Hepatocyte (in vitro differentiated cells): Measurements from ENCODE around the gene RALGPS2. TPM values are rescaled to one million over a fixed set of nuclear protein-coding genes. Genes with fewer than 3 reads are reported as not detected.
A peak's percentile ranks its signal among the peaks of the same experiment; 100 is the strongest.

Source experiments
- DNase-seq: peaks from one replicate; pipeline ENCODE4 v3.0.0-alpha.2; 2016; ENCODE audit warnings: low spot score
- H2AFZ ChIP-seq: fragments of 200-600 bp; sonication (generic); 2 replicates; pipeline ENCODE4 v1.6.0; 2016; ENCODE audit warnings: antibody characterized with exemption, mild to moderate bottlenecking
- H3K27ac ChIP-seq: fragments of 200-600 bp; sonication (generic); 2 replicates; pipeline ENCODE4 v1.5.1; 2016; ENCODE audit warnings: mild to moderate bottlenecking
- H3K27me3 ChIP-seq: fragments of 200-600 bp; sonication (generic); 2 replicates; pipeline ENCODE4 v1.6.1; 2016
- H3K36me3 ChIP-seq: fragments of 200-600 bp; sonication (generic); replicated peaks from 2 replicates; pipeline ENCODE4 v1.5.1; 2016; ENCODE audit warnings: low read depth; ENCODE audit not compliant: insufficient read depth
- H3K4me1 ChIP-seq: fragments of 200-600 bp; sonication (generic); 2 replicates; pipeline ENCODE4 v1.5.1; 2016; ENCODE audit warnings: mild to moderate bottlenecking, moderate library complexity; ENCODE audit not compliant: insufficient read depth
- H3K4me2 ChIP-seq: fragments of 200-600 bp; sonication (generic); 2 replicates; pipeline ENCODE4 v1.6.0; 2016
- H3K4me3 ChIP-seq: fragments of 200-600 bp; sonication (generic); 2 replicates; pipeline ENCODE4 v1.5.1; 2016; ENCODE audit warnings: mild to moderate bottlenecking
- H3K79me2 ChIP-seq: fragments of 200-600 bp; sonication (generic); 2 replicates; pipeline ENCODE4 v1.6.0; 2017; ENCODE audit warnings: mild to moderate bottlenecking
- H3K9me2 ChIP-seq: fragments of 200-600 bp; sonication (generic); replicated peaks from 2 replicates; pipeline ENCODE4 v1.6.0; 2017; ENCODE audit warnings: mild to moderate bottlenecking; ENCODE audit not compliant: insufficient read depth
- H3K9me3 ChIP-seq: fragments of 200-600 bp; sonication (generic); 2 replicates; pipeline ENCODE4 v1.5.1; 2016; ENCODE audit warnings: low read depth, mild to moderate bottlenecking
- H4K20me1 ChIP-seq: fragments of 200-600 bp; sonication (generic); 2 replicates; pipeline ENCODE4 v1.6.0; 2016; ENCODE audit warnings: mild to moderate bottlenecking; ENCODE audit not compliant: insufficient read depth, poor library complexity, severe bottlenecking
- CTCF ChIP-seq: fragments of 200-600 bp; sonication (generic); IDR thresholded peaks from 2 replicates; pipeline ENCODE4 v1.5.1; 2016; ENCODE audit warnings: antibody characterized with exemption, mild to moderate bottlenecking; ENCODE audit not compliant: poor library complexity
- EZH2 ChIP-seq: fragments of 200-600 bp; sonication (generic); IDR thresholded peaks from 2 replicates; pipeline ENCODE4 v1.6.1; 2016; ENCODE audit warnings: antibody characterized with exemption, mild to moderate bottlenecking, borderline replicate concordance
- EZH2phosphoT487 ChIP-seq: fragments of 200-600 bp; sonication (generic); IDR thresholded peaks from one replicate; pipeline ENCODE4 v1.6.1; 2018; ENCODE audit warnings: antibody characterized with exemption, mild to moderate bottlenecking, low read depth, moderate library complexity; ENCODE audit not compliant: unreplicated experiment, severe bottlenecking
- WGBS: methylation state at CpG from one replicate; pipeline ENCODE4 v1.1.6; 2016; ENCODE audit warnings: low lambda C conversion rate; ENCODE audit errors: missing lambda C conversion rate; 5-methylcytosine and 5-hydroxymethylcytosine counted together
- polyA plus RNA-seq: library from polyadenylated mRNA; unstranded; fragments of >200 nt; fragmentation: Nextera tagmentation; extraction: Ambion mirVana; gene quantifications from 2 replicates; pipeline ENCODE4 v1.2.1, GENCODE V29; 2016
- total RNA-seq: library from RNA; depleted of rRNA; stranded (reverse); fragments of >200 nt; gene quantifications from 2 replicates; pipeline ENCODE4 v1.2.3, GENCODE V29; 2014

The RALGPS2 gene
- total and polyA plus RNA-seq, 2 experiments from 2014 or later: 9.3 to 35.4 TPM

GRCh38 chr1:178808529-178808928 lies 83.5 kb downstream of the RALGPS2 start:
- Histone ChIP-seq H2AFZ (no peak overlapping the region), H3K4me2 (no peak overlapping the region), H3K4me3 (no peak overlapping the region), H3K27ac (no peak overlapping the region), H3K79me2 (peaks cover 5% of the 10 kb centered on the region), H3K9me3 (no peaks in the 10 kb centered on the region), H4K20me1 (no peaks in the 10 kb centered on the region), H3K4me1 (no peaks in the 10 kb centered on the region), H3K36me3 (no peaks in the 10 kb centered on the region), H3K9me2 (no peaks in the 10 kb centered on the region), H3K27me3 (no peaks in the 10 kb centered on the region)
- TF ChIP-seq EZH2phosphoT487 (no peak), EZH2 (no peak), CTCF (no peak)
- DNase-seq: no peak
- 94% methylated on average over 3 of the region's 3 CpGs for WGBS

GRCh38 chr1:178810585-178810984 lies 85.5 kb downstream of the RALGPS2 start:
- no peaks in the 10 kb centered on the region for H4K20me1 ChIP-seq
- H3K9me3 ChIP-seq: no peaks in the 10 kb centered on the region
- no peaks in the 10 kb centered on the region for H3K36me3 ChIP-seq
- H3K4me3 ChIP-seq: no peak overlapping the region
- no peak for DNase-seq
- peaks cover 5% of the 10 kb centered on the region for H3K79me2 ChIP-seq
- H3K27me3 ChIP-seq: no peaks in the 10 kb centered on the region
- TF ChIP-seq EZH2 (no peak), CTCF (no peak)
- no peak overlapping the region for H2AFZ ChIP-seq
- no peaks in the 10 kb centered on the region for H3K4me1 ChIP-seq
- H3K4me2 ChIP-seq: no peak overlapping the region
- no peak overlapping the region for H3K27ac ChIP-seq
- H3K9me2 ChIP-seq: no peaks in the 10 kb centered on the region

DNA sequence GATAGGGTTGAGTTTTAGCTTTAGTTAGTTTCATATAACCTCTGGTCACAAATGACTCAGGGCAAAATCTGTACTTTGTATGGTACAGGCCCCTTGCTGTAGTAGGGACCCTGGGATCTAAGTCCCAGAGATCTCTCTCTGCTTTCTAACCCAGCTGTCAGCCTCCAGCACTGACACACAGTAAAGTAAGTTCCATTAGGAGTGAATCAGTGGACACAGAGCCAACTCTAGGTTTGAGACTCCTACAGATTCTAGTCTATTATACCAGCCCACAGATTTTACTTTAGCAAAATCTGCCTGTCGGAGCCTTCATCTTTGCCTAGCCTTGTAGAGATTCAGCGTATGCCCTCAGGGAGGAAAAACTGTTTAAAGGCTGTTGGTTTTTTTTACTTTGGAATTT lies 93.4 kb downstream of the RALGPS2 start:
- Histone ChIP-seq H3K36me3 (no peaks in the 10 kb centered on the region), H3K27me3 (no peaks in the 10 kb centered on the region), H3K9me2 (no peaks in the 10 kb centered on the region), H3K79me2 (no peaks in the 10 kb centered on the region), H3K4me2 (no peak overlapping the region), H3K4me1 (peaks cover 5% of the 10 kb centered on the region), H2AFZ (no peak overlapping the region), H4K20me1 (no peaks in the 10 kb centered on the region), H3K9me3 (no peaks in the 10 kb centered on the region), H3K27ac (no peak overlapping the region), H3K4me3 (no peak overlapping the region)
- TF ChIP-seq EZH2phosphoT487: no peak
- no peak for TF ChIP-seq EZH2
- TF ChIP-seq CTCF: no peak
- peak; percentile 3 for DNase-seq
- 87% methylated on average over 2 of the region's 2 CpGs for WGBS

DNA sequence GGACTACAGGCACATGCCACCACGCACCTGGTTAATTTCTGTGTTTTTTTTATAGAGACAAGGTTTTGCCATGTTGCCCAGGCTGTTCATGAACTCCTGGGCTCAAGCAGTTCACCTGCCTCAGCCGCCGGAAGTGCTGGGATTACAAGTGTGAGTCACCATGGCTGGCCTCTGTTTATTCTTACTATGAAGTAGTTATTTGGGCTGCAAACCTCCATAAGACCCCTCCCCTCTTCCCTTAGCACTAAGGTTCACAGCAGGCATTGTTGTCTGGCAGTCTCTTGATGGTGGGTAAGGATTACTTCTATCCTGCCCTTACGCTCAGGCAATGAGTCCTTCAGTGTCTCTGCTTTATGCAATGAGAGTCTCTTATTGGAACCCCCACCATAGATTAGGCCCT lies 94.1 kb downstream of the RALGPS2 start:
- Histone ChIP-seq H2AFZ (no peak overlapping the region), H3K4me1 (peaks cover 5% of the 10 kb centered on the region), H3K27me3 (no peaks in the 10 kb centered on the region), H3K4me2 (no peak overlapping the region), H3K4me3 (no peak overlapping the region), H3K9me3 (no peaks in the 10 kb centered on the region), H3K27ac (no peak overlapping the region), H3K79me2 (no peaks in the 10 kb centered on the region), H4K20me1 (no peaks in the 10 kb centered on the region), H3K9me2 (no peaks in the 10 kb centered on the region), H3K36me3 (no peaks in the 10 kb centered on the region)
- WGBS: 79% methylated on average over 4 of the region's 4 CpGs
- peak; percentile 13 for DNase-seq
- TF ChIP-seq EZH2phosphoT487: no peak
- no peak for TF ChIP-seq EZH2
- TF ChIP-seq CTCF: no peak
